Activated naive CD4-positive, alpha-beta T cell (primary cell): ENCODE data around the gene MRC2.

Experiments used
- DNase-seq, 4 experiments: peaks; one replicate each; lab custom pipeline; 2025; lab: John Stamatoyannopoulos, UW

The MRC2 gene

DNA sequence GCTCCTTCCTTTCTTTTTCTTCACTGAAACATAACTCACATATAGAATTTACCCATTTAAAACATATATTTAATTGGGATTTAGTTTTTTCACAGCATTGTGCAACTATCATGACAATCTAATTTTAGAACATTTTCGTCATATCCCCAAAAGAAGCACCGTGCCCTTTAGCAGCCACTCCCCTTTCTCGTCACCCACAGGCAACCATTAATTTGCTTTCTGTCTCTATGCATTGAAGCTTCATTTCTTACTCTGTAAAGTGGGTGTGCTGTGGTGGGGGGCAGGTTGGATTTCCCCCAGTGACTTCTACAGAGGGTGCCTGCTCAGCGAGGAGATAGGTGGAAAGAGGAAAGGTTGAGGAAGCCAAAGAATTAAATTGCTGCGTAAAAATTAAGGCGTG, 35.8 kb downstream of the MRC2 start:
- no peak for DNase-seq

DNA sequence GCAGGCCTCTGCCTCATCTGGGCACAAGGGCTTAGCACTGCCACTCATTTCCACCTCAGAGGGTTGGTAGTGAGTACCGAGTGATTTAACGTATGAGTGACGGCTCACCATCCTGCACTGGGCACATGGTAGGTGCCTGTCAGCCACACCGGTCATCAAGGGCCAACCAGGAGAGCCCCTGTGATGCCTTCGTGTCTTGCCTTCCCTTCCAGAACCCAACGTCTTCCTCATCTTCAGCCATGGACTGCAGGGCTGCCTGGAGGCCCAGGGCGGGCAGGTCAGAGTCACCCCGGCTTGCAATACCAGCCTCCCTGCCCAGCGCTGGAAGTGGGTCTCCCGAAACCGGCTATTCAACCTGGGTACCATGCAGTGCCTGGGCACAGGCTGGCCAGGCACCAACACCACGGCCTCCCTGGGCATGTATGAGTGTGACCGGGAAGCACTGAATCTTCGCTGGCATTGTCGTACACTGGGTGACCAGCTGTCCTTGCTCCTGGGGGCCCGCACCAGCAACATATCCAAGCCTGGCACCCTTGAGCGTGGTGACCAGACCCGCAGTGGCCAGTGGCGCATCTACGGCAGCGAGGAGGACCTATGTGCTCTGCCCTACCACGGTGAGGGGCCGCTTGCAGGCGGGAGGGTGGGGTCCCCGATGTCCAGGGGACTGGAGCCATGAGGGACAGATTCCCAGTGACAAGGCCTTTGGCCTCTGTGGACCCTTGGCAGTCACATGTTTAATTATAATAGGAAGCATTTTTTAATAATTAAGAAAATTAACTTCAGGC, 37.1 kb downstream of the MRC2 start:
- no peak for DNase-seq

DNA sequence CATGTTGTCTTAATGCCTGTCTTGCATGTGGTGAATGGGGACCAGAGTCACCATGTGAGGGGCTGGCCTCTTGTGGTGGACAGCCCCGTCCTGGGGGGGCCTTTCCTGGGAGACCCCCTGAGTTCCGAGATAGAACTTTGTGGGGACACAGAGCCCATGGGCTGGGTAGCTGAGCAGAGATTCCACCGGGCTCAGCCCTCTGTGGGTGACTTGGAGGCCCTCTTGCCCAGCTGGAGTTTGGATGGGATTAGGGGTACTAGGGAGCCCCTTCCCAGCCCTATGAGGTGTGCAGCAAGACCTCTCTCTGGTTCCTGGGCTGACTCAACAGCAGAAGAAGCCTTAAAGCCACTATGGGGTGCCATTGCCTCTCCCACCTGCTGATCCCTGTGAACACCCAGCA, 38.1 kb downstream of the MRC2 start:
- no peak for DNase-seq

DNA sequence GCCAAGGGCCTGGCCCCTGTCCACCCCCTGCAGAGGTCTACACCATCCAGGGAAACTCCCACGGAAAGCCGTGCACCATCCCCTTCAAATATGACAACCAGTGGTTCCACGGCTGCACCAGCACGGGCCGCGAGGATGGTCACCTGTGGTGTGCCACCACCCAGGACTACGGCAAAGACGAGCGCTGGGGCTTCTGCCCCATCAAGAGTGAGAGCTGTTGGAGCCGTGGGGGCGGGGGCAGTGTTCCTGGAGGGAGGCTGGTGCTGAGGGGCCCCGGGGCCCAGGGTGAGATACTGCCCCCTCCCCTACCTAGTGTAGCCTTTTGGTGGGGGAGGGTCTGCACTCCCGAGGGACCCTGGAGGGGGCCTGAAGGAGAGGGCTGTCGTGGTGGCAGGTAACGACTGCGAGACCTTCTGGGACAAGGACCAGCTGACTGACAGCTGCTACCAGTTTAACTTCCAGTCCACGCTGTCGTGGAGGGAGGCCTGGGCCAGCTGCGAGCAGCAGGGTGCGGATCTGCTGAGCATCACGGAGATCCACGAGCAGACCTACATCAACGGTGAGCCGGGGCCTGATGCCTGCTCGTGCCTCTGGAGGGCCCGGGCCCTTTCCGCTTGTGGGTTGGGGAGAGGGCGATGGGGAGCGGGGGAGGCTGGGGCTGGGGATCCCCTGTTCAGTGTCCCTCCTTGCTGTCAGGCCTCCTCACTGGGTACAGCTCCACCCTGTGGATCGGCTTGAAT, 38.8 kb downstream of the MRC2 start:
- no peak for DNase-seq

DNA sequence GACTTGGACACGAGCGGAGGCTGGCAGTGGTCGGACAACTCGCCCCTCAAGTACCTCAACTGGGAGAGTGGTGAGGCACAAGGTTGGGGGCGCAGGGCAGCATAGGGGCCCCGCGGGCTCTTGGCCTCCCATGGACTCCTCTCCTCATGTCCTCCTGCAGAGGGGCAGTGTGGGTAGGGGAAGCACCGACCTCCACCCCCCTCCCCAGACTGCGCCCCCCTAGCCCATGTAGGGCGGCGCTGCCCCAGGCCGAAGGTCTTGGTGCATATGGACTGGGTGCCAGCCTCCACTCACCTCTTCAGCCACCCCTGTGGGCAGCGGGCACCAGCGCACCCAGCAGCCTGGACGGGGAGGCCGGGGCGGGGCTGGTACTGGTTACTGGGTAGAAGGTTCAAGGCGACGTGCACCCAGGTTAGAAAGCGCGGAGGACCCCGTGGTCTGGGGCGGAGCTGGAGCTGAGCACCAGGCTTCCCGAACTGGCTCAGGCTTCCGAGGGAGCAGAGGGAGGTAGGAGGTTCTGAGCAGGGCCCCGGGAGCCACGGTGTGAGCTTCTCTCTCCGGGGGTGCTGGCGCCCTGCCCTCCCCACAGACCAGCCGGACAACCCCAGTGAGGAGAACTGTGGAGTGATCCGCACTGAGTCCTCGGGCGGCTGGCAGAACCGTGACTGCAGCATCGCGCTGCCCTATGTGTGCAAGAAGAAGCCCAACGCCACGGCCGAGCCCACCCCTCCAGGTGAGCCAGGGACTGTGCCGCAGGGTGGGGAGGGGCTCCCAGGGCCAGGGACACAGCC, 39.5 kb downstream of the MRC2 start:
- DNase-seq, result no peak

DNA sequence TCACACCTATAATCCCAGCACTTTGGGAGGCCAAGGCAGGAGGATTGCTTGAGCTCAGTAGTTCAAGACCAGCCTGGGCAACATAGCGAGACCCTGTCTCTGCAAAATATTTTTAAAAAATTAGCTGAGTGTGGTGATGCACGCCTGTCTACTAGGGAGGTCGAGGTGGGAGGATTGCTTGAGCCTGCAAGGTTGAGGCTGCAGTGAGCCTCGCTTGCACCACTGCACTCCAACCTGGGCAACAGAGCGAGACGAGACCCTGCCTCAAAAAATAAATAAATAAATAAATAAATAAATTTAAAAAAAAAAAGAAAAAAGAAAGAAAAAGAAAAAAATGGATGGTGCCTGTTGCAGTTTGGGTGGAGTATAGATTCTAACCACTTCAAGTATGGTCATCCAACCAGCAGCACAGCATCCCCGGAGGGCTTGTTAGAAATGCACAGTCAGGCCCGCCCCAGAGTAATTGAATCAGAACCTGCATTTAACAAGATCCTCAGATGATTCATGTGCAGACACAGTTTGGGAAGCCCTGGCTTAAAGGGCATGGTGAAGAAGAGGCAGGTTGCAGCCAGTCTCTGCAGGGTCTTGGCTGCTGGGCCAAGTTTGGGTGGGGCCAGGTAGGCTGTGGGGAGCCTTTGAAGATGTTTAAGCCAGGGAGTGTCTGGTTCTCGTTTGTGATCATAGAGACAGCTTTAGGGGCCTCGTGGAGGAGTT, 40.8 kb downstream of the MRC2 start:
- DNase-seq, result no peak

DNA sequence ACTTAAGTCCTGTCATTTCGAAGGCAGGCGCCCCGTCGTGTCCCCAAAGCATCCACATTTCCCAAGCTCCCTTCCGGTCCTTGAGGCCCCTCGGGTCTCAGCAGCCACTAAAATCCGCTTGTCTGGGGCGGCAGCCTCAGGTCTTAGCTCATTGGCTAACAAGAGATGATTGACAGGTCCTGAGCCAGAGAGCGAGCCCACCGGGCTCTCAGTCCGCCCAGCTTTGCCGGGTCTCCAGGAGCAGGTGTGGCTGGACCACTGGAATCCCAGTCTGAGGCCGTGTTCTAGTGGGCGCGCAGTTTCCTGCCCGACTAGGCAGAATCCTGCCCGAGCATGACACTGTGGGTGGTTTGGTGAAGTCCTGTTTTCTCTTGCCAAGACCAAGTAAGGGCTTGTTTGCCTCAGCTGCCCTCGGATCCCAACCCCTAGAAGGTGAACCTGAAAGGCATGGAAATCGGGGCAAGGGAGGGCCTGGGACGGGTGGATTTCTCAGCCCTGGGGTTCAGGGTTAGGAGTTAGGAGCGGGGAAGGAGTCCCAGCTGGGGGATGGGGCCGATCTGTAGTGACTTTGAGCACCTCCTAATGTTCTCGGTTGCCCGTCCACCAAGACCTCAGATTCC, 42.8 kb downstream of the MRC2 start:
- DNase-seq, result no peak

DNA sequence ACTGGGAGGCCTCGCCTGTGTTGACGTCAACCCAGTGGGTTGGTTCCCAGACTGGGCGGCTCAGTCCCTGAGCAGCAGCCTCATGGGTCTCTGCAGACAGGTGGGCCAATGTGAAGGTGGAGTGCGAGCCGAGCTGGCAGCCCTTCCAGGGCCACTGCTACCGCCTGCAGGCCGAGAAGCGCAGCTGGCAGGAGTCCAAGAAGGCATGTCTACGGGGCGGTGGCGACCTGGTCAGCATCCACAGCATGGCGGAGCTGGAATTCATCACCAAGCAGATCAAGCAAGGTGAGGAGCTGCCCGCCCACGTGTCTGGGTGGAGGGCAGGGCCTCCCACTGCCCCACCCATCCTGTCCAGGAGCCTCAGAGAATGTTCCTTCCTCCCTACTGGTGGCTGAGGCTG, 44.1 kb downstream of the MRC2 start:
- no peak for DNase-seq

DNA sequence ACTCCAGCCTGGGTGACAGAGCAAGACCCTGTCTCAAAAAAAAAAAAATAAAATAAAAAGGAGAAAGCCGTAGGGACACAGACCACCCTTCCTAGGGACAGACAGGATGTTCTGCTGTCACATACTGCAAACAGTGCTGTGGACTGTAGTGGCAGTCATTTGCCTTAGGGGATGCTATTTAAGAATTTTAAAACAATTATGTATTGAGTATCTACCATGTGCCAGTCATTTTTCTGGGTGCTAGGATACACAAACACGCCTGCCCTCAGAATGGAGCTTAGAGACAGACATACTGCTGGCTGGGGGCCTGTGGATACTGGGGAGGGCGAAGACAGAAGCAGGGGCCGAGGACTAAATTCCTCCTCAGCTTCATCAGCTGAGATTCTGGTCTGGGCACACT, 45.5 kb downstream of the MRC2 start:
- DNase-seq, result no peak

DNA sequence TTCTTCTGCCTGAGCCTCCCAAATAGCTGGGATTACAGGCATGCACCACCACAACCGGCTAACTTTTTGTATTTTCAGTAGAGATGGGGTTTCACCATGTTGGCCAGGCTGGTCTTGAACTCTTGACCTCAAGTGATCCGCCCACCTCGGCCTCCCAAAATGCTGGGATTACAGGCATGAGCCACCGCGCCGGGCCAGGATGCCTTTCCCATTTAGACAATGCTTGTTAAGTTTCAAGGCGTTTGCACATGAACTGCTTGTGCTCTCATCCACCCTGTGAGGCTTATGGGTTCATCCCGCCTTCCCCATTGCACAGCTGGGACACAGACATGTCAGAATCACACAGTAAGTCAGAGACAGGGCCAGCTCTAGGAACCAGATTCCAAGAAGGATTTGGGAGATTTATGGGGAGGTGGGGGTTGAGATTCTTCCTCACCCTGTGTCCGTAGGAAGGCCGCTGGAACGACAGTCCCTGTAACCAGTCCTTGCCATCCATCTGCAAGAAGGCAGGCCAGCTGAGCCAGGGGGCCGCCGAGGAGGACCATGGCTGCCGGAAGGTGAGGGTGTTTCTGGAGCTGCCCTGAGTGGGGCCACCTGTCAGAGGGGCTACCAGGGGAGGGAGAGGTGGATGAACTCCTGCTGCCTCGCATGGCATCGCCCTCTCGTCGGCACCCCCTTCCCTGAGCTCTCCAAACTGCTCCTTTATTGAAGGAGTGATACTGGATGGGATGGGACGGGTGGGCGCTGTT, 46.3 kb downstream of the MRC2 start:
- no peak for DNase-seq

DNA sequence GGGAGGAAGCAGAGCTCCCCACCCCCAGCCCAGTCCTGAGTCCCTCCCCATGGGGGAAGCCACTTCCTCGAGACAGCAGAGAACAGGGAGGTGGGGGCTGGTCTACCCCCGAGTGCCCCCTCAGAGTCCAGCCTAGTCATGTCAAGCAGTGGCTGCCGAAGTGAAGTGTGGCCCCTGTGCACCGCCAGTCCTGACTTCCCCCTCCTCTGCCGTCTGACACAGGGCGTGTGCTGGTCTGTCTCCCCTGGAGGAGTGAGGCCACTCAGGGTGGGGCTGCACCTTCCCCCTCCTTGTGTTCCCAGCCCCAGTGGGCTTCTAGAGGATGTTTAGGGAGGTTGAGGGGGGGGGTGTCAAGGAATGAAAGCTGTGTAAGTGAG, 46.9 kb downstream of the MRC2 start:
- DNase-seq, result no peak

DNA sequence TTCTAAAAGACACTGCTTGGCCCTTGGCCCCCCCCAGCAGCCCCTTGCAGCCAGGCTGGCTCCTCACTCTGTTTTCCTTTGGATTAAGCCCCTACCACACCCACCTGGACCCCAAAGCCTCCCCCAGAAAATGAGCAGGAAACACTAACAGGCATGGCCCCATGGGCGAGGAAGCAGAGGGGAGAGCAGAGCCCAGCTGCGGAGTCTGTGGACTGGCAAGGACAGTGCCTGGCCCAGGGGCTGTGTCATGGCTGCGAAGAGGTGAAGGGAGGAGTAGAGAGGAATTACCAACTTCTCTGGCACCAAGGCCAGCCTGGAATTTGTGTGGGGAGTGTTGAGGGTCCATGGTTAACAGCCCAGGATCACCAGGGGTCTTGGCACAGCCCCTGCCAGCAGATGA, 47.4 kb downstream of the MRC2 start:
- DNase-seq, result no peak

DNA sequence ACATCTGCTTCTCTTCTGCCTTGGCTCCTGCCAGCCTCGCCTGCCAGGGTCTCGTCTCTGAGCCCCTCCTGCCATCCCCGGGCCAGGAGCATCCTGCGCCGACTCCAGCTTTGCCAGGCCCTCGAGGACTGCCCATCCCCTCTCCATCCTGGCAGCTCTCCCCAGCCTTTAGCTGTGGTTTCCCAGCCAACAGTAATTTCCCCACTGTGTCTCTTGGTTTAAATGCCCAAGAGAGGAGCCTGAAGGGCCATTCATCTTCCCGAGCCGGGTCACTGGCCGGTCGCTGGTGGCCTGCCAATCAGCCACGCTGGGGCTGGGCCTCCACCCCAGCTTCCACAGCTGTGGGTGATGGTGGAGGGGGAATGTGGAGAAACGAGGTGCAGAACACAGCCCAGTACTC, 47.8 kb downstream of the MRC2 start:
- no peak for DNase-seq

DNA sequence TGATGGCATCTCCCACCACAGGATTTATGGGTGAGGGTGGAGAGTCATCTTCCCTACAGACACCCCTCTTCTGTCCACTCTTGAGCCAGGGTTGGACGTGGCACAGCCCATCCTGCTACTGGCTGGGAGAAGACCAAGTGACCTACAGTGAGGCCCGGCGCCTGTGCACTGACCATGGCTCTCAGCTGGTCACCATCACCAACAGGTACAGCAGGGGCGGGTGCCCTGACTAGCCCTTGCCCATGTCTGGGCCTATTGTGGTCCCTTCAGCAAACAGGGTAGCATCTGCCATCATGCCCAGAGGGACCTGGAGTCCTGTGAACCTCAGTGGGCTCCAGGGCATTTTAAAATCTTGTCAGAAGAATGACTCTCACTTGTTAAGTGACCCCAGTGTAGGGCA, 48.2 kb downstream of the MRC2 start:
- no peak for DNase-seq

DNA sequence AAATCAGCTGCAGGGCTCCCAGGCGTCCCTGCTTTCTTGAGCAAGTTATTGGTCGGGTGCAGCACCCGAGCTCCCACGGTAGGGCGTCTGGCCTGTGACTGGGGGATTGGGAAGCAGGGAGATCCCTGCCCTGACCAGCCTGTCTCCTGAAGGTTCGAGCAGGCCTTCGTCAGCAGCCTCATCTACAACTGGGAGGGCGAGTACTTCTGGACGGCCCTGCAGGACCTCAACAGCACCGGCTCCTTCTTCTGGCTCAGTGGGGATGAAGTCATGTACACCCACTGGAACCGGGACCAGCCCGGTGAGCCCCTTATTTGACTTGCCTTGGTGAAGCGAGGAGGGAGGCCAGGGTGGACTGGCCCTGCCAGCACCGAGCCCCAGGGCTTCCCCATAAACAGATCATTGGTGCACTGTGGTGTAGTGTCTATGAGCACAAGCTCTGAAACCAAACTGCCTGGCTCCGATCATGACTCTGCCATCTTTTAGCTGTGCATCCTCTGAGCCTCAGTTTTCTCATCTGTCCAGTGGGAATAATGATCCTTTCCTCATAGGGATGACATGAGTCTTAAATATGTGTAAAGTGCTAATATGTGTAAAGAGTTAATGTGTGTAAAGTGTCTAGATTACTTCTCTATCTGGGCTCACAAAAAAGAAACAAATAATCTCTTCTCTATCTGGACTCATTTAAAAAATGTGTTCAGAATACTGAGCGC, 48.9 kb downstream of the MRC2 start:
- DNase-seq, result no peak

DNA sequence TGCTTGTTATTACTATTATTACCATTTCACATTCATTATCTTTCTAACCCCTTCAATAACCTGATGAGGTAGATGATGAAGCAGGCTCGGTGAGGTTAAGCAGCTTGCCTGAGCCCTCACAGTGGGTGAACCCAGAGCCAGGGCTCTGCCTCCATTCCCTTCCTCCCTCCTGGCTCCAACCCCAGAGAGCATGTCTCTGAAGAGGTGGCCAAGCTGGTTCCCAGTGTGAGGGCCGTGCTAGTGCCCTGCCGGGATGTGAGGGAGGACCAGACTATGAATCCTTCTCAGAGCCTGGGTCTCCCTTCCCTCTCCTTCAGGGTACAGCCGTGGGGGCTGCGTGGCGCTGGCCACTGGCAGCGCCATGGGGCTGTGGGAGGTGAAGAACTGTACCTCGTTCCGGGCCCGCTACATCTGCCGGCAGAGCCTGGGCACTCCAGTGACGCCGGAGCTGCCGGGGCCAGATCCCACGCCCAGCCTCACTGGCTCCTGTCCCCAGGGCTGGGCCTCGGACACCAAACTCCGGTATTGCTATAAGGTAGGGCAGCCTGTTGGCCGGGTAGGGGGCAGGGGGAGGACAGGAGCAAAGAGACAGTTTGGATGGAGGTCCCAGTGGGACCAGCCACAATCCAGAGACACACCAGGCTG, 49.6 kb downstream of the MRC2 start:
- no peak for DNase-seq

DNA sequence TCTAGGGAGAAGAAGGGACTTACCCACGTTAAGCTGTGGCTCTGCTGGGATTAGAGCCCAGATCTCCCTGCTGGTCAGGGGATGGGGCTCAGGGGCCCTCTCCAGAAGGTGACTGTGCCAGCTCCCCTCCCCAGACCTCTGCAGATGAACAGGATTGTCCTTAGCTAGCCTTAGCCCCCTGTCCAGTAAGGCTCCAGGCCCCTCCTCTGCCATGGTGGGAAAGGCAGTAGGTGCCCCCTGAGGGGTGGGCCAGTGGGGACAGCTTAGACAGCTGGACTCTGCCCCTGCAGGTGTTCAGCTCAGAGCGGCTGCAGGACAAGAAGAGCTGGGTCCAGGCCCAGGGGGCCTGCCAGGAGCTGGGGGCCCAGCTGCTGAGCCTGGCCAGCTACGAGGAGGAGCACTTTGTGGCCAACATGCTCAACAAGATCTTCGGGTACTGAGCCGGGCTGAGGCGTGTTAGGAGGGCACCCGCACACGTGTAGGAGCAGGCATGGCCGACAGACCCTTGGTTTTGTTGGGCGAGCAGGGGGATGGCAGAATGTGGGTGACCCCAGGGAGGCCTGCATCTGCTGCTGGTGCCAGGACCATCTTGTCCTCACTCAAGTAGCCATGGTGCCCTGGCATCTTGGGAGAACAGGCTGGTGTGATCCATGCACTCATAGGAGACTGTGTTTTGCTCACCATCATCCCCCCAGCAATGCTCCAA, 50.9 kb downstream of the MRC2 start:
- DNase-seq, result no peak

DNA sequence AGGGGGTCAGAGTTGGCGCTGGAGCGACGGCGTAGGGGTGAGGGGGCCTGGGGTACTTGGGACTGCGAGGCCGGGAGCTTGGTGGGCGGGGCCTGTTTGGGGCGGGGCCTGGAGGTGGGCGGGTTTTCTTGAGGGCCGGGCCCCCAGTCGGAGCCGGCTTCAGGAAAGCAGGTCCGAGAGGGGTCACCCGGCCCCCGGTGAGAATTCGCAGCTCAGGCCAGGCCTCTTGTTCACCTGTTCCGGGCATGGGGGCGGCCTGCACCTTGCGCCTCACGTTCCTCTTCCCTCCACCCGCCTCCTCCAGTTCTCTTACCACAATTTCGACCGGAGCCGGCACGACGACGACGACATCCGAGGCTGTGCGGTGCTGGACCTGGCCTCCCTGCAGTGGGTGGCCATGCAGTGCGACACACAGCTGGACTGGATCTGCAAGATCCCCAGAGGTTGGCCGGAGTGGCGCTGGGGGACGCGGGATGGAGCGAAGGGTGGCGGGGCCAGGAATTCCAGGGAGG, 52.5 kb downstream of the MRC2 start:
- DNase-seq, result no peak

DNA sequence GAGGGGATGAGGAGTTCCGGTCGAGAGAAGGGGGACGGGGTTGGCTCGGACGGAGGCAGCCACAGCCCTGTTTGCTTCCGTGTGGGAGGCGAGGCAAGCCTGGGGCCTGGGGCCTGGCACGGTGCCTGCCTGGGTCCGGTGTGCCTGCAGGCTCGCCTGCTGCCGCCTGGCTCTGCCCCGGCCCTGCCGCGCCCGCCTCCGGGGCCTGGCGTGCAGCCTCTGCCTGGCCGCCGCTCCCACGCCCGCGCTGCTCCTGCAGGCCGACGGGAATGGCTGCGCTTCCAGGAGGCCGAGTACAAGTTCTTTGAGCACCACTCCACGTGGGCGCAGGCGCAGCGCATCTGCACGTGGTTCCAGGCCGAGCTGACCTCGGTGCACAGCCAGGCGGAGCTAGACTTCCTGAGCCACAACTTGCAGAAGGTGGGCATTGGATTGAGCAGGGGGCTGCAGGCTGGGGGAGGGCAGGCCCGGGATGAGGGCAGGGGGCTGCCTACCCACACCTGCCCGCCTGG, 53.1 kb downstream of the MRC2 start:
- no peak for DNase-seq
